Right atrium auricular region (tissue), 2 donors: ENCODE data around the gene RPA1. TPM values are rescaled to one million over a fixed set of nuclear protein-coding genes. Genes with fewer than 3 reads are reported as not detected.

Source experiments
- DNase-seq: peaks from one replicate; pipeline ENCODE4 v3.0.0-alpha.2; 2019; ENCODE audit warnings: low spot score
- H3K27ac ChIP-seq, 2 donors: fragments of 200-600 bp; sonication (generic); 1 replicate in 1 of 2; 2 replicates in 1 of 2; pipeline ENCODE4 v1.5.1; 2016 to 2019
- H3K27me3 ChIP-seq, 2 donors: fragments of 200-600 bp; sonication (generic); one replicate each; pipeline versions ENCODE4 v1.5.1 to v1.6.0; 2017 to 2019
- H3K36me3 ChIP-seq: fragments of 200-600 bp; sonication (generic); one replicate; pipeline ENCODE4 v1.5.1; 2016
- H3K4me1 ChIP-seq, 2 donors: fragments of 200-600 bp; sonication (generic); one replicate each; pipeline versions ENCODE4 v1.5.1 to v1.6.0; 2017 to 2019
- H3K4me3 ChIP-seq, 2 donors: fragments of 200-600 bp; sonication (generic); 1 replicate in 1 of 2; 2 replicates in 1 of 2; pipeline ENCODE4 v1.5.1; 2017 to 2019; ENCODE audit warnings: mild to moderate bottlenecking in 1 of 2, moderate library complexity in 1 of 2
- H3K9me3 ChIP-seq, 2 donors: fragments of 200-600 bp; sonication (generic); one replicate each; pipeline ENCODE4 v1.5.1; 2019
- total RNA-seq, 2 donors: library from RNA; depleted of rRNA; stranded (reverse); fragments of >200 nt; gene quantifications; one replicate each; pipeline ENCODE4 v1.1.0, GENCODE V29; 2016
- TF ChIP-seq, protein P1 (sequence below), 2 donors: fragments of 200-600 bp; sonication (generic); IDR thresholded peaks; one replicate each; pipeline ENCODE4 v1.5.1; 2019; ENCODE audit warnings: antibody characterized with exemption in 2 of 2

RPA1 gene
- total RNA-seq, 2 donors from 2014 or later, result 20.9 to 26.9 TPM

- Histone ChIP-seq H3K36me3 (no peaks in the 10 kb centered on the region), H3K27me3 (no peaks in the 10 kb centered on the region), H3K9me3 (no peaks in the 10 kb centered on the region), H3K4me1 (peaks cover 0 to 18% of the 10 kb centered on the region in 2 donors), H3K4me3 (no peak overlapping the region), H3K27ac (no peak overlapping the region)
- TF ChIP-seq, protein P1, sequence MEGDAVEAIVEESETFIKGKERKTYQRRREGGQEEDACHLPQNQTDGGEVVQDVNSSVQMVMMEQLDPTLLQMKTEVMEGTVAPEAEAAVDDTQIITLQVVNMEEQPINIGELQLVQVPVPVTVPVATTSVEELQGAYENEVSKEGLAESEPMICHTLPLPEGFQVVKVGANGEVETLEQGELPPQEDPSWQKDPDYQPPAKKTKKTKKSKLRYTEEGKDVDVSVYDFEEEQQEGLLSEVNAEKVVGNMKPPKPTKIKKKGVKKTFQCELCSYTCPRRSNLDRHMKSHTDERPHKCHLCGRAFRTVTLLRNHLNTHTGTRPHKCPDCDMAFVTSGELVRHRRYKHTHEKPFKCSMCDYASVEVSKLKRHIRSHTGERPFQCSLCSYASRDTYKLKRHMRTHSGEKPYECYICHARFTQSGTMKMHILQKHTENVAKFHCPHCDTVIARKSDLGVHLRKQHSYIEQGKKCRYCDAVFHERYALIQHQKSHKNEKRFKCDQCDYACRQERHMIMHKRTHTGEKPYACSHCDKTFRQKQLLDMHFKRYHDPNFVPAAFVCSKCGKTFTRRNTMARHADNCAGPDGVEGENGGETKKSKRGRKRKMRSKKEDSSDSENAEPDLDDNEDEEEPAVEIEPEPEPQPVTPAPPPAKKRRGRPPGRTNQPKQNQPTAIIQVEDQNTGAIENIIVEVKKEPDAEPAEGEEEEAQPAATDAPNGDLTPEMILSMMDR (IDR thresholded peaks at IDR 0.05), result no peak
- no peak for DNase-seq
These were observed 111.0 kb downstream of the RPA1 start for GRCh38 chr17:1940810-1941185.

DNA sequence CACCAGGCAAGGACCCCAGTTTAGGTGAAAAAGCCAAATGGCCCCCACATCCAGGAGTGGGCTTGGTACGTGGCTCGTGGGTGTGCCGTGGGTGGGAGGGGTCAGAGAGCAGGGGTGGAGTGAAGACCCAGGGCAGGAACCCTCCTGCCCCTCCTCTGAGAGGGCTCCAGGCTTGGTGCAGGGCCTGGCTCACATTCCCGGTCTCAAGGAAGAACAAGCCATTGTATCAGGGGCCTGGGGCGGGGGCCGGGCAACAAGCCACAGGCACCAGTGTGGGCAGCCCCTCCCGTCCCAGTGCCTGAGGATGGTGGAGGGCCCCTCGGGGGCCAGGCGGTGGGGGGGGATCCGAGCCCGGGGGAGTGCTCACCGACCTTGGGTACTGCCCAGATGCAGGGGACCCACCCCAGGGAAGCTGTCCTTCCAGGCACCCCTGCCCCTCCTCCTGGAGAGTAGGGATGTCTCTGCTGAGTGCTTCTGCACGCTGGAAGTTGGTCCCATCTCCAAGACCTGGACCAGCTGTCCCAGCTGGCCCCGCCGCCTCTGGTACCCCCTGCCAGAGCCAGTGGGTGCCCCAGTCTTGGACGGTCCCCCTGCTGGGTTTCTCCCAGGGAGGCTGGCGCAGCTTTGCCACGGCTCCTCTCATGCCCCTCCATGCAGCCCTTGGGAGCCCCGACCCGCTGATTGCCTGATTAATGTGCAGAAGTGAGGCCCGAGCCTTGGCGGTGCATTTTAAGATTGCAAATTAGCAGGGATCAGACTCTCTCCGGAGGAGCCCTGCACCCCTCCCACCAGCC lies 111.7 kb downstream of the RPA1 start:
- no peak for DNase-seq
- Histone ChIP-seq H3K4me3 (no peak overlapping the region), H3K9me3 (no peaks in the 10 kb centered on the region), H3K36me3 (no peaks in the 10 kb centered on the region), H3K27ac (no peak overlapping the region), H3K27me3 (no peaks in the 10 kb centered on the region), H3K4me1 (peaks cover 0 to 18% of the 10 kb centered on the region in 2 donors)
- TF ChIP-seq, protein P1 (IDR thresholded peaks at IDR 0.05), result no peak

DNA sequence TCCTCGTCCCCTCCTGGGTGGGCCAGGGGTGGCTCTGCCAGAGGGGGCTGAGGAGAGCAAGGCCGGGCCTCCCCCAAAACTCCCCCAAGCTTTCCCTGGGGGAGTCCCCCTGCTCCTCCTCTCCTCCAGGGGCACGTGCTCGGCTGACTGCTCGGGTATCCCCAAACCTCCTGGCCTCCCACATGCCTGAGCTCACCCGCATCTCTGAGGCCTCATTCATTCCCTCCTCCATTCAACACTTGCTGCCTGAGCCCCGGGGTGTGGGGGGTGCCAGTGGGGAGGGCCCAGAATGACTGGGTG lies 112.2 kb downstream of the RPA1 start:
- Histone ChIP-seq H3K27ac (no peak overlapping the region), H3K27me3 (no peaks in the 10 kb centered on the region), H3K9me3 (no peaks in the 10 kb centered on the region), H3K4me1 (peaks cover 0 to 18% of the 10 kb centered on the region in 2 donors), H3K4me3 (no peak overlapping the region), H3K36me3 (no peaks in the 10 kb centered on the region)
- TF ChIP-seq, protein P1 (IDR thresholded peaks at IDR 0.05), result no peak
- DNase-seq, result no peak

- TF ChIP-seq, protein P1 (IDR thresholded peaks at IDR 0.05), result no peak
- Histone ChIP-seq H3K9me3 (no peaks in the 10 kb centered on the region), H3K27me3 (no peaks in the 10 kb centered on the region), H3K4me3 (no peak overlapping the region), H3K4me1 (peaks cover 0 to 18% of the 10 kb centered on the region in 2 donors), H3K27ac (no peak overlapping the region), H3K36me3 (no peaks in the 10 kb centered on the region)
- no peak for DNase-seq
These were observed 113.0 kb downstream of the RPA1 start for GRCh38 chr17:1942666-1943435.

DNA sequence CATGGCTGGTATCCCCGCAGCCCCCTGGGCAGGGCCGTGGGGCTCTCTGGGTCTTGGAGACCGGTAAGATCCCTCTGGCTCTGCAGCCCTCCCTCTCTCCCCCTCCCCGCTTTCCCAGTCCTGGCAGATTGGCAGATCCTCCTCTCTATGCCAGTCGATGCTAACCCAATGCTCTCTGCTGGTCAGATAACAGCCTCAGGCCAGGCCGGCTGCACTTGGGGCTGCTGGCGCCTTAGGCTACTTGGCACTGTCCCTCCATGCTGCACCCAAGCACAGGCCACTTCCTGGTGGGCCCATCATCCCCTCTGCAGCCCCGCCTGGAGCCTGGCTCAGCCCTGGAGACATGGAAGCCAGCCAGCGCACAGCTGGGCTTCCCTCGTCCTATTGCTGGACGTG lies 113.6 kb downstream of the RPA1 start:
- TF ChIP-seq, protein P1 (IDR thresholded peaks at IDR 0.05), result no peak
- Histone ChIP-seq H3K4me3 (no peak overlapping the region), H3K27me3 (no peaks in the 10 kb centered on the region), H3K36me3 (no peaks in the 10 kb centered on the region), H3K27ac (no peak overlapping the region), H3K4me1 (peaks cover 0 to 23% of the 10 kb centered on the region in 2 donors), H3K9me3 (no peaks in the 10 kb centered on the region)
- DNase-seq, result no peak
